Progenitor cell of endocrine pancreas (in vitro differentiated cells): ENCODE results near the gene ZSWIM6. TPM values are rescaled to one million over a fixed set of nuclear protein-coding genes. Genes with fewer than 3 reads are reported as not detected.

Experiments used
- DNase-seq: peaks from one replicate; pipeline ENCODE4 v3.0.0; 2021; ENCODE audit warnings: low spot score; ENCODE audit not compliant: unreplicated experiment
- H3K27ac Mint-ChIP-seq: 2 replicates; pipeline ENCODE4 v1.8.0; 2021; ENCODE audit warnings: mild to moderate bottlenecking, moderate library complexity, mixed read lengths
- H3K27me3 Mint-ChIP-seq: 2 replicates; pipeline ENCODE4 v1.8.0; 2021; ENCODE audit warnings: mixed read lengths
- H3K36me3 Mint-ChIP-seq: 2 replicates; pipeline ENCODE4 v1.8.0; 2022; ENCODE audit warnings: mixed read lengths; ENCODE audit not compliant: insufficient read depth
- H3K4me1 Mint-ChIP-seq: 2 replicates; pipeline ENCODE4 v1.8.0; 2021; ENCODE audit warnings: low read depth, mixed read lengths
- H3K4me3 Mint-ChIP-seq: 2 replicates; pipeline ENCODE4 v1.8.0; 2021; ENCODE audit warnings: low read depth, mild to moderate bottlenecking, moderate library complexity, mixed read lengths
- H3K9me3 Mint-ChIP-seq: 2 replicates; pipeline ENCODE4 v1.8.0; 2021; ENCODE audit warnings: low read depth, mixed read lengths
- CTCF ChIP-seq: fragments of 200-600 bp; sonication (generic); IDR thresholded peaks from one replicate; pipeline ENCODE4 v1.5.0; 2021; ENCODE audit warnings: antibody characterized with exemption, mild to moderate bottlenecking; ENCODE audit not compliant: unreplicated experiment
- total RNA-seq: library from RNA; stranded (reverse); gene quantifications from 2 replicates; pipeline ENCODE4 v1.2.1, GENCODE V29; 2021

ZSWIM6 gene
- total RNA-seq, 1 donor from 2014 or later: 35.2 TPM

- H3K27ac Mint-ChIP-seq: no peak overlapping the region
- no peaks in the 10 kb centered on the region for H3K27me3 Mint-ChIP-seq
- peaks cover 40% of the 10 kb centered on the region for H3K36me3 Mint-ChIP-seq
- DNase-seq: no peak
- no peak overlapping the region for H3K4me3 Mint-ChIP-seq
- TF ChIP-seq CTCF: no peak
- H3K9me3 Mint-ChIP-seq: peaks cover 29% of the 10 kb centered on the region
- no peaks in the 10 kb centered on the region for H3K4me1 Mint-ChIP-seq
Measured at GRCh38 chr5:61441742-61442141, 109.7 kb downstream of the ZSWIM6 start.

- Mint-ChIP-seq H3K9me3 (peaks cover 16% of the 10 kb centered on the region), H3K4me1 (peaks cover 16% of the 10 kb centered on the region), H3K36me3 (peaks cover 26% of the 10 kb centered on the region), H3K4me3 (no peak overlapping the region), H3K27ac (no peak overlapping the region), H3K27me3 (no peaks in the 10 kb centered on the region)
- no peak for TF ChIP-seq CTCF
- no peak for DNase-seq
Measured at GRCh38 chr5:61447780-61448495, 115.9 kb downstream of the ZSWIM6 start.

GRCh38 chr5:61449804-61450492 lies 117.9 kb downstream of the ZSWIM6 start:
- Mint-ChIP-seq H3K27me3 (no peaks in the 10 kb centered on the region), H3K4me1 (peaks cover 16% of the 10 kb centered on the region), H3K9me3 (peaks cover 11% of the 10 kb centered on the region), H3K4me3 (no peak overlapping the region), H3K36me3 (peaks cover 20% of the 10 kb centered on the region), H3K27ac (peak overlapping the region; percentile 71)
- no peak for DNase-seq
- no peak for TF ChIP-seq CTCF

GRCh38 chr5:61450493-61451279 lies 118.6 kb downstream of the ZSWIM6 start:
- Mint-ChIP-seq H3K4me3 (no peak overlapping the region), H3K27ac (peak overlapping the region; percentile 79), H3K27me3 (no peaks in the 10 kb centered on the region), H3K4me1 (peaks cover 19% of the 10 kb centered on the region), H3K9me3 (peaks cover 11% of the 10 kb centered on the region), H3K36me3 (peaks cover 19% of the 10 kb centered on the region)
- no peak for DNase-seq
- TF ChIP-seq CTCF: no peak
